ENCODE data around the gene MRS2. TPM values are rescaled to one million over a fixed set of nuclear protein-coding genes. Genes with fewer than 3 reads are reported as not detected.

Gene MRS2
- total and polyA plus RNA-seq, 9 of the 15 experiments (the other 6 are each of a cell fraction or from before 2014, with no cell fraction given) = 14.6 to 57.9 (median 48.1) TPM

- Histone ChIP-seq H4K20me1 (replicated peaks; ENCODE audit: control insufficient read depth, insufficient read depth, low read length) (no peaks in the 10 kb centered on the region), H3K4me1 (replicated peaks in 1 of 2; ENCODE audit: control insufficient read depth in 2 of 2, insufficient read depth in 2 of 2, low read length in 2 of 2) (peaks cover 0 to 14% of the 10 kb centered on the region in 2 experiments; a peak in 3 of 5 replicates), H3K4me3 (no peak overlapping the region), H3K27me3 (ENCODE audit: control insufficient read depth in 2 of 2, insufficient read depth in 2 of 2, low read length in 2 of 2) (peaks cover 20 to 22% of the 10 kb centered on the region in 2 experiments; a peak in 4 of 5 replicates), H3K9ac (ENCODE audit: insufficient read depth in 1 of 2, low read depth in 2 of 2, low read length in 2 of 2) (no peak overlapping the region), H3K79me2 (ENCODE audit: control insufficient read depth, insufficient read depth, low read length) (no peaks in the 10 kb centered on the region), H3K4me2 (ENCODE audit: insufficient read depth, low read length) (no peak overlapping the region), H3K9me3 (replicated peaks; ENCODE audit: control insufficient read depth, insufficient read depth, low read depth, low read length) (no peaks in the 10 kb centered on the region), H2AFZ (ENCODE audit: low read depth, low read length) (no peak overlapping the region), H3K36me3 (ENCODE audit: control insufficient read depth, insufficient read depth, low read length) (no peaks in the 10 kb centered on the region), H3K9me1 (ENCODE audit: control insufficient read depth, insufficient read depth, low read length) (no peaks in the 10 kb centered on the region), H3K27ac (ENCODE audit: extremely low read depth, low read depth, low read length) (no peak overlapping the region)
- in situ Hi-C loops (cut with MboI) (no loop called here), intact Hi-C loops (cut with micrococcal nuclease) (no loop called here)
- TF ChIP-seq CEBPB (tag; IDR thresholded peaks at IDR 0.05) (0 out of 2 replicates have a peak, but pooled peaks have one; percentile 19), ZHX1 (conservative IDR thresholded peaks at IDR 0.05; ENCODE audit: low read length) (no peak)
- WGBS (ENCODE audit: insufficient coverage, low coverage, missing lambda C conversion rate) = 2% methylated on average over 5 of the region's 5 CpGs
- FAIRE-seq (no peak), ATAC-seq (no peak), DNase-seq (ENCODE audit: extremely low read depth in 1 of 4, low spot score in 3 of 4) (no peak)
- ChIA-PET CTCF (ENCODE audit: low intra/inter-chr PET ratio) (no interaction called here), POLR2A (interaction anchor here (1.1 kb wide), 1 partner anchor 40 kb away, joined by 3 read pairs; no protein-coding TSS in a partner anchor)
- BruUV-seq (replicated peaks) = no TSS peak
Measured at GRCh38 chr6:24356310-24356973, 46.3 kb upstream of the MRS2 start.

All from K562 (cell line).